Stimulated activated CD8-positive, alpha-beta memory T cell treated with anti-CD3 and anti-CD28 coated beads, Interleukin-7, amount 100 ng/mL, for 1 hour (primary cell): ENCODE results near the gene NRXN3.

Source experiments
- DNase-seq, 2 donors: peaks; one replicate each; pipeline ENCODE4 v3.0.0-alpha.2; 2020; ENCODE audit warnings: low read depth in 2 of 2

Gene NRXN3

DNA sequence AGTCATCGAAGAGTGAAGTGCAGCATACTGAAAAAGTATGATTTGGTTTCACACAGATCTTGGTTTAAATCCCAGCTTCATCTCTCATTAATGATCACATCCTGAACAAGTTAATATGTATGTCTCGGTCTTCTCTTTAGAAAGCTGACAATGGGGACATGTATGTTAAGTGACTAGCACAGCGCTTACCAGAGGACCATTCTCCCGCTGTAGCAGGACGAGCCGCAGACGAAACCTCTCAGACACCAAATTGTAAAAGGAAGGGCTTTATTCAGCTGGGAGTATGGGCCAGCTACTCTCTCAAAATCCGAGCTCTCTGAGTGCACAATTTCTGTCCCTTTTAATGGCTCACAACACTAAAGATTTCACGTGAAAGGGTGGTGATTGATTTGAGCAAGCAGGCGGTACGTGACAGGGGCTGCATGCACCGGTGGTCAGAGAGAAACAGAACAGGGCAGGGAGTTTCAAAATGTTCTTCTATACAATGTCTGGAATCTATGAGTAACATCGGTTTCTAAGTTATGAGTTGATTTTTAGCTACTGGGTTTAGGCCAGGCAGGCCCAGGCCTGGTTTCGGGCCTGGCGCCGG is 1358.7 kb downstream of the NRXN3 start:
- no peak for DNase-seq

DNA sequence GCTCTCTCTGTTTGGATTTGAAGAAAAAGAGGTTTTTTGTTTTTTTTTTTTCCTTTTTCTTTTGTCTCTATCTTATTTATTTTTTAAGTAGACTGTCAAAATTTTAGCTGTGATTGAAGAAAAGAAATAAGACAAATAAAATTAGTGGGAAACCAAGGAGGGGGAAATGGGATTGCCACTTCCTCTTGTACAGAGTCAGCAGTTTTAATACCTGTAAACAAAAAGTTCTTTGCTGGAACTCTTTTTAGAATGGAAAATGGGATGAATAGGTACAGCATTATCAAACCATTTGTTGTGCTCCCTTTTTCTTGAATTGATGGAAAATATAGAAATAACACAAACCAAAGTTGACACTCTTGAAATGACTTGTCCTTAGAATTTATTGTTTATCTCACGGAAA is 1360.4 kb downstream of the NRXN3 start:
- DNase-seq, result no peak

DNA sequence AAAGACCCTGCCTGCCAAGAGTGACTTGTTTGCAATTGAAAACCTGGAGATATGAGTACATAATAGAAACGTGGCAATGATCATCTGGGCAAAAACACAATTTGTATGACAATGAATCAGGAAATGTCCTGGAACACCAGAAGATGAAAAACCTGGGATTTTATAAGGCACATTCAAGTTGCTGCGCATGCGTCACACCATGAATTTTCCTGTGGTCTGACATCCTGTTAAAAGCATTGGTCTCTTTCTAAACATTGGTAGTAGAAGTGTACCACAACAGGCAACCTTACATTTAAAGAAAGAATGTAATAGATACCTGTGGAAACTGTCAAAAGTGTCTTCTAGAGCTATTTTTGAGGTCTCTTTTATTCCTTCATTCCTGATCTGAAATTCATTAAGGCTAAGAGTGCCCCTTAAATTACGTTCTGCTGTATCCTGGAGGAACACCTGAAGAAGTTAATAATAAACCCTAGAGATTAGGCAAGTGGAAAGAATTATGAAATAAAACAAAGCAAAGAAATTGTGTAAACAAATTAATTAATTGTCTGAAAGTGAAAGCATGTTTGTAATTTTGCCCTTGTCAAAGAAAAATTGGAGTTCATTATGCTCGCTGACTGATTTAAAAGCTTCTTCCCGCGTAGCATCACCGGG is 1364.7 kb downstream of the NRXN3 start:
- no peak for DNase-seq

DNA sequence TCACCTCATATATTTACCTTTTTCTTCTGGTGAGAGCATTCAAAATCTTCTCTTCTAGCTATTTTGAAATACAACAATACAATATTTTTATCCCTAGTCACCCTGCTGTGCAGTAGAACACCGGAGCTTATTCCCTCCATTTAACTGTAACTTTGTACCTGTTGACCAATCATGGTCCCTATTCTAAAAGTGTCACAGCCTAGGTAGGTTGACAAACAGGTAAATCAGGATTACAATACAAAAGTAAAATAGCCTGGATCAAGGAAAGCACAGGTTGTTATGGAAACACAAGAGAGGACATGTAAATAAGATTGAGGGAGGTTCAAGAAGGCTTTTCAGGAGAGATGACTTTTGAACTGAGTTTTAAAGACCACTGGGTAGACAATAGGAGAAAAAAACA is 1370.2 kb downstream of the NRXN3 start:
- DNase-seq, result no peak

DNA sequence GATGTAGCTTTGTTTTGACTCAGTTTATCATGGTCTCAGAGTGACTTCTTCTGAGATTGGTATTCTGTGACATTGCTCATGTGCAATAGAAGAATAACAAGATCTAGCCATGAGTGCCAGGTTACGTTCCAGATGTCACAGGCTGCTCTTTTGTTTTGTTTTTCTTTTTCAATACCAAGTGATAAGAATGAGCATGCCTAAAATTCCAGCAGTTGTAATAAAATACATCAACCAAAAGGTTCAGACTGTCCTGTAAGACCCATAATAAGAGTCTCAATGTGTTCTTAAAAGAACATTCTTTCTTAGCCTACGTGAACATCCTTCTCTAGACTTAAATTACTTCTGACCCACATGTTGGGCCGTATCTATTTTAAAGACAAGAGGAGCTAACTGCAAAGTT is 1371.9 kb downstream of the NRXN3 start:
- DNase-seq, result no peak

DNA sequence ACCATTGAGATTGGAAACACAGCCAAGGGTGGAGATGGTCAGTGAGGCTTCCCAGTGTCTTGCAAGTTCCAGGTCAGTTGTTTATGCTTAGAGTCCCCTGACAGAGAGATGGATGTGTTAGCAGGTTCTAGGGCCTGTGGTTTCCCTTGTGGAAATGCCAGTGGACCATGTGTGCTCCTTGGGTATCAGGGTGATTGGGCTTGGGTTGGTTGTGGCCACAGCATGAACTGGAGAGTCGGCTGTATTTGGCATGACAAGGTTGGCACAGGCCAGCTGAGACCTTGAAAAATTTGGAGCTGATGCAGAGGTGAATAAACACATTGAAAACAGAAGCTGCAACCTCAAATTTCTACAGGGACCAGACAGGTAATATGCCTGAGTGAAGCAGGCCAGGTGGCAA is 1373.2 kb downstream of the NRXN3 start:
- DNase-seq, result no peak

DNA sequence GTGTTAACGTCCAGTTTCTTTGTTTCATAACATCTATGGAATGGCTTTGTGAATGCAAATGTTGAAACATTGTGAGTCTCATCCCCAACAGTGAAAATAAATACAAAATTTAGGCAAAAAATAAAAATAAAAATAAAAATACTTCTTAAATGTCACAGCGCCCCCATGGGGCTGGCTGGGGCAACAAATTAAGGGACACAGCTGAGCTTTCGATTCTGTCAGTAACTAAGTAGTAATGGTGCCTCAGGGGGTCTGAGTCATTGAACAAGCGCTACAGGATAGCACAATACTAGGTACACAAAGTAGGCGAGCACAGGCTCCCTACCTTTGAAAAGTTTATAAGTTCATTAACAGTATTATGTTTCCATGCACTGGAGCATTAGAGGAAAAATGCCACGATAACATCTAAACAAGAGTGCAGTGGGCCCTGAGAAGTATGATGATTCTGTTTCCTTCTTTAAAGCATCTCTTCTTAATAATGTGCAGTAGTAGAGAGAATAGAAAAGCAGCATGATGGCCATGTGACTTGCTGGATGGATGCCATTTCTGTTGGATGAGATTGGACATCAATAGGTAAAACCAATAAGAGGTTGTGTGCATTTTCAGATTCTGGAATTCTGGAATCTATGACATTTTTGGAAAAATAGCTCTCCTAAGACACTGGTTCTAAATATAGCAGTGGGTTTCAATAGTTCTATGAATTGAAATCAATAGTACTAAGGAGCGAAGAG is 1374.0 kb downstream of the NRXN3 start:
- DNase-seq, result no peak

DNA sequence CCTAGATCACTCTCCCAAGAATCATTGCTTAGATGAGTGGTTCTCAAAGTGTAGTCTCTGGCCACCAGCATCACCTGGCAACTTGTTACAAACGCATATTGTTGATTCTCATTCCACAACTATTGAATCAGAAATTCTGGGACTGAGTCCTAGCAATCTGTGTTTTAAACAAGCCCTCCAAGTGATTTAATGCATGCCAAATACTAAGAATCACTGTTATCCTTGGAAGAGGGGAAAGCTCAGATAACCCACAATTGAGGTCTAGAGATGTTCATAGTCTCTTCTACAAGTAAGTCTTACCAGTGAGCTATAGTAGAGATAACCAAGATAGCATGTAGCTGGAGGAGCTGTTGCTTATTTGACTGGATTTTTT is 1374.5 kb downstream of the NRXN3 start:
- DNase-seq, result no peak

DNA sequence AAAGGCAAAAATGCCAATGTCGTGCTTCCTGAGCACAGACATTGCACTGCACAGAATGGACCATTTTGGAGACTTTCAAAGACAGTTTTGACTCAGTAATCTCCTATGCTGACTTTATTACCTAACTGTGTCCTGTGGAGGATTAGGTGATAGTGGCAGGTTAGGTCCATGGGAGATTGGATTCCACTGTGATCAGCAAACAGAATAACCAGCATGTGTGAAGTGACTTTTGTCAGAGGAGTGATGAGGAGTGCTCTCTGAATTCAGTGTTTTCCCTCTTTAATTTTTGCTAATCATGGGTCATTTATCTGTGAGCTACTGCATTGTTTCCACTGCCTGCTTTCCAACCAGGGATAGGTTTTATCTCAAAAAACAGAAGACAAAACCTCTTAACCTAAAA is 1378.7 kb downstream of the NRXN3 start:
- no peak for DNase-seq

DNA sequence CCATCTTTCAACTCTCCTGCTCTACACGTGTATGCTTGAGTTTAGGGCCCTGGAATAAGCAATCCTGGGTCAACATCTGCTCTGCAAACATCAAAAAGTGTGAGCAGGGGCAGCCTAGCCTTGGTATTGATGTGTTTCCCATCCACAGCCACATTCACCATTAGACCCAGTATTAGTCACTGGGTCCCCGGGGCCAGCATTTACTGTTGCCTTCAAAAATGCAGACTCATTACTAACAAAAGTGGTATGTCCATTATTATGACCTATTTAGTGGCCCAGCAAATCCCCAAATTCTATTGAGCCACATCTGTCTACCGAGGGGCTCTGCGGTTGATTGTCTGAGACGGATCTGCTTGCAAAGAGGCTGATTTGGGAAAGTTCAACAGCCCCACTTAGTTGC is 1379.3 kb downstream of the NRXN3 start:
- no peak for DNase-seq

DNA sequence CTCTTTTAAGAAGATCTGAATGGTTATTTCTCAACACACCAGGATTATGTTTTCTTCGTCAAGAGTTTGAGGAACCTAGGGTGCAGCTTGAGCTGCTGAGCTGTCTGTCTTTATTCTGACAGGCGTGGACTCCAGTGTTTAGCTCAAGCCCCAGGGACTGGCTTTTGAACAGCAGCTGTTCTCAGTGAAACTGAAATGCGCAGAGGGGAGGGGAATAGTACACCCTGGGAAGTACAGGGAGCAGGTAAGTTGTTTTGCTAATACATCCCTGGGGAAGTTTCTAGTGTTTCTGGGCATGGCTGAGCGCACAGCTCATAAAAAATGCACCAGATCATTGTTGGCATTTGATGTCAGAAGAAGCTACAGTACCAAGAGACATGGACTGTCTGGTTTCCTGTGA is 1381.3 kb downstream of the NRXN3 start:
- no peak for DNase-seq

DNA sequence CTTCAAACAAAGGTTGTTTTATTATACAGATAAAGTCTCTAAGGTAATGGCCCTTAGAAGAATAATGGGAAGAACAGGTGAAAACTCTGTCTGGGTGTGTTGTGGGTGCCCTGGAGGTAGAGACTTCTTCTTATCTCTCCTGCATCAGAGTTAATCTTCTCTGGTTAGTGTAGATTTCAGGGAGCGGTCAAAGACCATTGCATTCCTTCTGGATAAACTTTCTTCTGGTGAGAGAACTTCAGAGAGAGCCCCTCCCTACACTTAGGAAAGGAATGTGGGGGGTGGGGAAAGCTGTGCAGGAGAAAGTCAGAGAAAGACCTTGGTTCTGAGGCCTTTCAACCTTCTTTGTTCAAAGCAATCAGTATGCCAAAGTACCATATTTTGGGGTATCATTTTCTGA is 1382.6 kb downstream of the NRXN3 start:
- no peak for DNase-seq

DNA sequence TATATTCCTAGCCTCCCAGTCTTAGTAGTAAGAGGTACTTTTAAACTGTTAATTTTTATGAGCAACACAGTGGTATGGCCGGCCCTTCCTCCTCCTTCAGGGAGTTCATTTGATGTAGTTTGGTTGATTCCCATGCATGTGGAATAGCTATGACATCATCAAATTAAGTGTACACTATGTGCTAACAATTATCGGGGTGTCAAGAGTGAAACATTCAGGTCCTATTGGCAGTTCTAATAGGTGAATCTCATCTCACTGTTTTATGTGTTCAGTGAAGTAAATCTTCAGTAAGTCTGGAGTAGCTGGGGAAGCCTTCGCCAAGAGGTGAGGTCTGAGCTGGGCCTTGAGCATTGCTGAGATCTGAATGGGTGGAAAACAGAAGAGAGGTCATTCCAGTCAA is 1384.6 kb downstream of the NRXN3 start:
- DNase-seq, result no peak

DNA sequence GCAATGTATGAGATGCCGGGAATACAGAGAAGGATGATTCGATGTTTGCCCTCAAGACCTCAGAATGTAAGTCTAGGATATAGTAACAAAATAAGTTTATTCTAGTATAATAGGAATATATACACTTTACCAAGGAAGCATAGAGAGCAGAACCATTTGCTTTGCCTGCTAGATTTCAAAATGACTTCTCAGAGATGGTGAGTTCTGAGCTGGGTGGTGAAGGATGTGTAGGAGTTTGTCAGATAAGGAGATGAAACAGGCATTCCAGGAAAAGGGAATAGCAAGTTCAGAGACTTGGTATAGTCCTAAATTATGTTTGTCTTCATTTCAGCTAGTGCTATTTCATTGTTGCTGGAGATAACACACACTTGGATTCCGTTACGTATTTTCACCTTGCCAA is 1385.3 kb downstream of the NRXN3 start:
- DNase-seq, result no peak

DNA sequence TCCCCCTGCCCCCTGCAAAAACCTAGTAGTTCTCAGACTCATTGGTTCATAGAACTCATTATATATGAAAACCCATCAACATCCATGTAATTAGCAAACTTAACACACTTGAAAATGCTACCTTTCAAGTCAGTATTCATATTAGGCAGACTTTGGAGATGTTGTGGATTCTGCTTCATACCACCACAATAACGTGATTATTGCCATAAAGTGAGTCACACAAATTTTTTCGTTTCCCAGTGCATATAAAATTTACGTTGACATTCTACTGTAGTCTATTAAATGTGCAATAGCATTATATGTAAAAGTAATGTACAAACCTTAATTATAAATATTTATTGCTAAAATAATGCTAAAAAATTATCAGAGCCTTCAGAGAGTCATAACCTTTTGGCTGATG is 1387.1 kb downstream of the NRXN3 start:
- no peak for DNase-seq

DNA sequence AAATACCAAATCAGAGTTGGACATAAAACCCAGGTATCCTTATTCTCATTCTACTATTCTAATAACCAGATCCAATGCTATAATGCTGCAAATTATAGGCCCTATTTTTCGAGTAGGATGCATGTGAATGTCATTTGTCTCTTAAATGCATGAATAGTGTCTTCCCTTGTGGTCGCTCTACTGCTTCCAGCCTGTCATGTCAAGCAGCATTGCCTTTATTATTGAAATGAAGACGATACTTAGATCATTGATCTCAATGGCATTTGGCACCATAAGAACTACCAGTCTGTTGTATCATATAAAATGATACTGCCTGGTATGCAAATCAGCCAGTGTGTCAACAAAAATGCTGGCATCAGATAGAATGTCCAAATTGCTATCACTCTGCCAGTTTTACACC is 1392.0 kb downstream of the NRXN3 start:
- no peak for DNase-seq

DNA sequence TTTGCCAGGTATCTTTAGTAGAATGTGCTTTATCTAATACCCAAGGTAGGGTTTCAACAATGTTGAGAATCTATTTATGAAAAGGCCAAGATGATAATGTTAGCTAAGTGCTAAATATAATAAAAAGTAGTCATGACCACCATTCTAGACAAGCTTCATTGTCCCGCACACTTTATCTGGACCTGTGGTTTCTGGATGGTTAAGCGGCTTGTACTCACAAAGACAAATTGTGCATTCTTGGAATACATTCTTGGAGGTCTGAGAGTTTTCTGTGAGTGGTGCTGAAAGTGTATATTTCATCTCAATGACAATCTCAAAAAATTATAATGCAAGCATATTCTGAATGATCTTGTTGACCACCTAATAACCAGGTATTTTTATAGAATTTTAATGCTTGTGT is 1394.2 kb downstream of the NRXN3 start:
- no peak for DNase-seq

DNA sequence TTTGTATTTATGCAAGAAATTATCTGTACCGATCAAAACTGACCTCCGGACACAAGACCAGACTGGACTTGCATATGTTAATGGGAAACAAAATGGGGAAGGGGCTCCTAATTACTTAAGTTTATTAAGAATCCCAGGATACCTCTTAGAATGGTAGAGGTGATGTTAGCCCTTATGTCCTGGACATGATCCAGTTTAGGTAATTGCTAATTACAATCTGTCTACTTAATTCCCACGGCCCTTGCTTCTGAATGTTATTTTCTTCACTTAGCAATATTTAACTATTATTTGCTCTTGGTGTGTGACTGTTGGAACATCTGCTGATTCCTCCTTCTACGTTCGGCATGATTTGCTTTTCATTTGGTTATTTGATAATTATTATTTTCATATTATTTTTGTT is 1397.1 kb downstream of the NRXN3 start:
- no peak for DNase-seq

DNA sequence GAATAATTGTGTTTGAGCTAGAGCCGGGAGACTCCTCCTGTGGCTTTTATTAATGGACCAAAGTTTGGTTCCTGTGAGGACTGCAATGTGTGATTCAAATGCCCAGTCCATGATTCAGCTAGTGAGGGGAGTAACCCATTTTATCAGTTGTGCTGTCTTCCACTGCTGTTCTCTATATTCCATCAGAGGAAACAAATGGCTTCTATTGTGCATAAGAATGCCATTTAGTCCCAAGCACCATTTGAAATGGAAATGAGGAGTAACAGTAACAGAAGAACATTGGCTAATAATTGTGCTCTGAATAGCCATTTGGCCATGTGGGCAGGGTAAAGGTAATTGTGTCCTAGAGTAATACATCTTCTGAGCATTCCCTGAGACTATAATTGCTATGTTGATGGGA is 1398.4 kb downstream of the NRXN3 start:
- no peak for DNase-seq

DNA sequence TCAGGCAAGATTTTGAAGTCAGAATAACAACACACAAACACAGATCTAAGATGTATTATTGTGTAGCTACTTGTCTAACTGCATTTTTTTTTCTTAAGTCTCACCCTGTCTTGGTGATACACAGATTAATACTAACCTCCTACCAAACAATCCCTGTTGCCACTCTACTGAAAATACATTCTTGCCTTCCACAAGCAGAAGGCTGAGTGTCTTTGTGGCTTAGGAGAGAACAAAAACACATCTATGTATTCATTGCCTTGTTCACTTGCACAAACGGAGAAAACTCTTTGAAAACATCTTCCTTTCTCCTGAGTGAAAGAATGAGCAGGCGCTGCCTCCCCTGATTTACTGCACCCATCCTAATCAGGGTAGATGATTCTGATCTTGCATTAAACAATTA is 1398.9 kb downstream of the NRXN3 start:
- no peak for DNase-seq

DNA sequence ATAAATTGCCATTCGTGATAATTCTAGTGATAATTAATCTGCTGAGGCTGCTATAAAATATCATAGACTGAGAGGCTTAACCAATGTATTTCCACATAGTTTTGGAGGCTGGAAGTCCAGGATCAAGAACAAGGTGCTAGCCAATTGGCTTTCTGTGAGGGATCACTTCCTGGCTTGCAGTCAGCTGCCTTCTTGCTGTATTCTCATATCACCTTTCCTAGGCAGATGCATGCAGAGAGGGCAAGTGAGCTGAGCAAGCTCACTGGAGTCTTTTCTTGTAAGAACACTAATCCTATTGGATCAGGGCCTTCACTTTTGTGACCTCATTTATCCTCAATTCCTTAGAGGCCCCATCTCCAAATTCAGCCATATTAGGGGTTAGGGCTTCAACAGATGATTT is 1400.5 kb downstream of the NRXN3 start:
- DNase-seq, result no peak

DNA sequence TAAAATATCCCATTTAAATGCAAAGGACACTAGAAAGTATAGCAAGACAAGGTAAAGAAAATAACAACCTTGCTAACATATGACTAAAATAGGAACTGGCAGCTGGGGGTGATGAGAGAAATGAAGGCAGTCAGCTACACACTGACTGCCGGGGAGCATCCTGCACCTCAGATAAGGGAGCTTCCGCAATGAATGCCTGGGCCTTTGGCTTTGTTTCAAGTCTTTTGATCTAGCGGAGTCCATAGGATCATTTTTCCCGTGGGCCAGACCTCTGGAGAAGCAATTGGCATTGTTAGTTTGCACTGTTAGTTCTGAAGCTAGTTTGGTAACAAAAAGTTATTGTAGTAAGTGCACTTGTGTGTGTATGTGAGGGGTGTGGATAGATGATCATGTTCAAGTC is 1401.2 kb downstream of the NRXN3 start:
- DNase-seq, result no peak

DNA sequence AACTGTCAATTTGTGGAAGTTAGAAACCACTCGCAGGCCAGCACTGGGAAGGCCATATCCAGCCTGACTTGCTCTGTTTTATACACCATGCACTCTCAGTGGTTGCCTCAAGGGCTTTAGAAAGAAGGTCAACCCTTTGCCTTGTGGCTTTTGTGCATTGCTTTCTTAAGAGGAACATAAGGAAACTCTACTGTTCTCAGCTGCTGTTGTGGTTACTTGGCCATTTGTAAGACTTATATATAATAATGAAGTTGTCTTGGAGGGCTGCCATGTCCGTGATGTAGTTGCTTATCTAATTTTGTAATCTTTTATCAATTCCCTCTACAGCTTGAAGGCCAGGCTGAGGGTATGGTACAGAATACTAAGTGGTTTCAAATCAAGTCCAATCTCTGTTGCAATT is 1403.3 kb downstream of the NRXN3 start:
- no peak for DNase-seq

DNA sequence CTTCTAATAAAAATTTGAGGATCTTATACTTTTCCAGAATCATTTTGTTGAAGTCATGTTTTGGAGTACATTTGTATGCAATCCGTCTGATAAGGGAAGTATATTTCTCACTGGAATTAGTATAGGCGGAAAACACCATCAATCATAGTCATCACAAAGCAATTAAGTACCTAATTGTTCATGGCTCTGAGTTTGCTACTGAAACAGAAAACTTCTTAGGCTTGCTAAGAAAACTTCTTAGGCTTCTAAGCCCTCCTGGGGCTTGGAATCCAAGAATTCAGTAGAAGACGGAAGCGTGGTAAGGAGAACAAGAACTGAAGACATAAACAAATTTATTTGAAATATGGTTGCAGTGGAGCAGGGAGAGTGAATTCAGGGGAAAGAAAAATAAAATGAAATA is 1404.9 kb downstream of the NRXN3 start:
- no peak for DNase-seq
